ENCODE data around the gene PIP. TPM values are rescaled to one million over a fixed set of nuclear protein-coding genes. Genes with fewer than 3 reads are reported as not detected.
"Not testable (repeated sequence)": the region's sequence is repeated elsewhere in the genome, so short reads cannot be mapped to it uniquely, and the experiment has no call there.

PIP gene
- total RNA-seq, 1 donor from 2014 or later, result 2.5 TPM

GRCh38 chr7:143148651-143149050, 16.8 kb downstream of the PIP start:
- DNase-seq (ENCODE audit: extremely low spot score in 2 of 2), result no peak
- Histone ChIP-seq H3K36me3 (no peaks in the 10 kb centered on the region), H3K4me1 (no peaks in the 10 kb centered on the region), H3K27me3 (no peaks in the 10 kb centered on the region), H3K4me3 (no peak overlapping the region), H3K9me3 (no peaks in the 10 kb centered on the region), H3K27ac (no peak overlapping the region)
- intact Hi-C loops (cut with DNase I), result no loop called here
- TF ChIP-seq CTCF (IDR thresholded peaks at IDR 0.05) (no peak), POLR2AphosphoS5 (IDR thresholded peaks at IDR 0.05; ENCODE audit: insufficient read depth in 1 of 2, low read depth in 1 of 2) (no peak), POLR2A (IDR thresholded peaks at IDR 0.05) (no peak)

GRCh38 chr7:143150696-143151095, 18.8 kb downstream of the PIP start:
- H3K27ac ChIP-seq; intact Hi-C loops (cut with DNase I); H3K27me3 ChIP-seq; H3K4me1 ChIP-seq; DNase-seq (ENCODE audit: extremely low spot score in 2 of 2); H3K9me3 ChIP-seq; H3K36me3 ChIP-seq; H3K4me3 ChIP-seq: not testable (repeated sequence)

- intact Hi-C loops (cut with DNase I); H3K27ac ChIP-seq; H3K36me3 ChIP-seq; H3K27me3 ChIP-seq; H3K4me1 ChIP-seq; DNase-seq (ENCODE audit: extremely low spot score in 2 of 2); H3K9me3 ChIP-seq; H3K4me3 ChIP-seq: not testable (repeated sequence)
Observed at GRCh38 chr7:143158617-143159016, 26.7 kb downstream of the PIP start.

- Histone ChIP-seq H3K4me3 (no peak overlapping the region), H3K36me3 (no peaks in the 10 kb centered on the region), H3K4me1 (no peaks in the 10 kb centered on the region), H3K27ac (no peak overlapping the region), H3K27me3 (no peaks in the 10 kb centered on the region), H3K9me3 (no peaks in the 10 kb centered on the region)
- intact Hi-C loops (cut with DNase I), result no loop called here
- DNase-seq (ENCODE audit: extremely low spot score in 2 of 2), result no peak
- TF ChIP-seq CTCF (IDR thresholded peaks at IDR 0.05) (no peak), POLR2AphosphoS5 (IDR thresholded peaks at IDR 0.05; ENCODE audit: insufficient read depth in 1 of 2, low read depth in 1 of 2) (no peak), POLR2A (IDR thresholded peaks at IDR 0.05) (no peak)
Observed at GRCh38 chr7:143171697-143172096, 39.8 kb downstream of the PIP start.

- no peak overlapping the region for H3K4me3 ChIP-seq
- DNase-seq (ENCODE audit: extremely low spot score in 2 of 2), result no peak
- H3K27me3 ChIP-seq, result no peaks in the 10 kb centered on the region
- no peaks in the 10 kb centered on the region for H3K36me3 ChIP-seq
- intact Hi-C loops (cut with DNase I), result no loop called here
- TF ChIP-seq CTCF (IDR thresholded peaks at IDR 0.05) (no peak), POLR2A (IDR thresholded peaks at IDR 0.05) (no peak), POLR2AphosphoS5 (IDR thresholded peaks at IDR 0.05; ENCODE audit: insufficient read depth in 1 of 2, low read depth in 1 of 2) (no peak)
- no peaks in the 10 kb centered on the region for H3K4me1 ChIP-seq
- H3K27ac ChIP-seq, result no peak overlapping the region
- H3K9me3 ChIP-seq, result no peaks in the 10 kb centered on the region
Observed at GRCh38 chr7:143172354-143172753, 40.5 kb downstream of the PIP start.

GRCh38 chr7:143176128-143176527, 44.3 kb downstream of the PIP start:
- no peaks in the 10 kb centered on the region for H3K4me1 ChIP-seq
- H3K27me3 ChIP-seq, result no peaks in the 10 kb centered on the region
- intact Hi-C loops (cut with DNase I), result no loop called here
- no peak for TF ChIP-seq POLR2A (IDR thresholded peaks at IDR 0.05)
- no peak for TF ChIP-seq POLR2AphosphoS5 (IDR thresholded peaks at IDR 0.05; ENCODE audit: insufficient read depth in 1 of 2, low read depth in 1 of 2)
- no peak for TF ChIP-seq CTCF (IDR thresholded peaks at IDR 0.05)
- H3K9me3 ChIP-seq, result no peaks in the 10 kb centered on the region
- no peak overlapping the region for H3K27ac ChIP-seq
- DNase-seq (ENCODE audit: extremely low spot score in 2 of 2), result no peak
- H3K4me3 ChIP-seq, result no peak overlapping the region
- no peaks in the 10 kb centered on the region for H3K36me3 ChIP-seq
